HUES6 (cell line): ENCODE data around the gene ATP13A3.
"Not testable (repeated sequence)": the region's sequence is repeated elsewhere in the genome, so short reads cannot be mapped to it uniquely, and the experiment has no call there.

ENCODE experiments used
- H3K27ac ChIP-seq: 2 replicates; pipeline ENCODE4 v1.7.0; 2013; ENCODE audit warnings: low read depth, mild to moderate bottlenecking, low read length, inconsistent platforms
- H3K27me3 ChIP-seq: 2 replicates; pipeline ENCODE4 v1.6.1; 2013; ENCODE audit warnings: low read length; ENCODE audit not compliant: control insufficient read depth, insufficient read depth
- H3K36me3 ChIP-seq: 2 replicates; pipeline ENCODE4 v1.6.1; 2013; ENCODE audit warnings: low read length; ENCODE audit not compliant: control insufficient read depth, insufficient read depth
- H3K4me1 ChIP-seq: 2 replicates; pipeline ENCODE4 v1.6.1; 2013; ENCODE audit warnings: low read length; ENCODE audit not compliant: control insufficient read depth, insufficient read depth
- H3K4me3 ChIP-seq: 2 replicates; pipeline ENCODE4 v1.5.1; 2013; ENCODE audit warnings: low read depth, low read length
- H3K9ac ChIP-seq: one replicate; pipeline ENCODE4 v1.6.1; 2013; ENCODE audit warnings: mild to moderate bottlenecking, low read length
- H3K9me3 ChIP-seq: 2 replicates; pipeline ENCODE4 v1.6.1; 2013; ENCODE audit warnings: low read depth, low read length; ENCODE audit not compliant: control insufficient read depth, insufficient read depth

The ATP13A3 gene

DNA sequence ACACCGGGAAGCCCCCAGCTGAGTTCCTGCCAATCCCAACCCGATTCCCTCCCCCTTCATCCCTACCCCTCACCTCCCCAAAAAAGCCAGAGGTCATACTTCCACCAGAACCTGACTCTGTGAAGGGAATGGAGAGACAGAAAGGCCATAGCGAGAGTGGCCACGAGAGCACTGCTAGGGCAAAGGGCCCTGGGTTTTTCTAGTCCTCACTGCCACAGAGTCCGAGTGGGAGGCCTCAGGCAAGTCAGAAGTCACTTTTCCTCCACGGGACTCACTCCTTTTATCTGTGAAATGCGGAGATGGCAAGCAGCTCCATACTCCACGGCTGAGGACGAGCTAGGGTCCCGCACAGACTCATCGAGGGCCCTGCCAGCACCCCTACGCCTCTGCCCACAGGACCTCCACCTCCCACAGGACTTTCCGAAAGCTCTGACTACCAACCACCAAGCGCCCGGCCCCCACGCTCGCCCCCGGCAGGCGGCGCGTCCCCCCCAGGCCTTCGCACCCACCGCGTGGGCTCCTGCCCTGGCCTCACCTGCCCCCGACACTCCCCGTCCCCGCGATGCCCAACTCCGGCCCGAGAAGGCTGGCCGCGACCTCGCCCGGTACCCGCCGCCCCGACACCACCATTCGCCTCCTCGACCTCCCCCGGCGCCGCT, 792 bp downstream of the ATP13A3 start:
- Histone ChIP-seq H3K9me3 (no peaks in the 10 kb centered on the region), H3K4me3 (peak overlapping the region; percentile 81), H3K4me1 (peaks cover 20% of the 10 kb centered on the region), H3K36me3 (peaks cover 18% of the 10 kb centered on the region; the same call in 1 of the 2 replicates), H3K27me3 (no peaks in the 10 kb centered on the region; the same call in 1 of the 2 replicates), H3K27ac (no peak overlapping the region), H3K9ac (peak overlapping the region; percentile 79)

DNA sequence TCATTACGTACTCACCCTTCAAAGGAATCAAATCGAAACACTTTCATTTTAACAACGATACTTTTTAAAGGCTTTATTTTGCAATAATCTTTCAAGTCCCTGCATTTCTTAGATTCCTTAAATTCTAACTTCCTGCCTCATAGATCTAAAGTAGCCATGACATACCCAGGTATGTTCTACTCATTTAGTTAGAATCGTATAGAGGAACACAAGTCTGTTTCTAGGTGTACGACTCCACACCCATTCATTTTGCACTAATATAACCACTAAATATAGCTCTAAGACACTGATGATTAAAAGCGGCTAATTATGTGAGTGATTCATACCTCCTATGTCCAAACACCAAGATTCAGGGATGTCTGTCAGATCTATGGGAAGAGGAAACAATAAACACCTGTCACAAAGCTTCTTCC, 1.3 kb downstream of the ATP13A3 start:
- H3K9me3 ChIP-seq, result no peaks in the 10 kb centered on the region
- no peaks in the 10 kb centered on the region; the same call in 1 of the 2 replicates for H3K27me3 ChIP-seq
- peaks cover 18% of the 10 kb centered on the region; the same call in 1 of the 2 replicates for H3K36me3 ChIP-seq
- H3K4me3 ChIP-seq, result peak overlapping the region; percentile 81
- peaks cover 20% of the 10 kb centered on the region for H3K4me1 ChIP-seq
- H3K27ac ChIP-seq, result no peak overlapping the region
- H3K9ac ChIP-seq, result peak overlapping the region; percentile 79

DNA sequence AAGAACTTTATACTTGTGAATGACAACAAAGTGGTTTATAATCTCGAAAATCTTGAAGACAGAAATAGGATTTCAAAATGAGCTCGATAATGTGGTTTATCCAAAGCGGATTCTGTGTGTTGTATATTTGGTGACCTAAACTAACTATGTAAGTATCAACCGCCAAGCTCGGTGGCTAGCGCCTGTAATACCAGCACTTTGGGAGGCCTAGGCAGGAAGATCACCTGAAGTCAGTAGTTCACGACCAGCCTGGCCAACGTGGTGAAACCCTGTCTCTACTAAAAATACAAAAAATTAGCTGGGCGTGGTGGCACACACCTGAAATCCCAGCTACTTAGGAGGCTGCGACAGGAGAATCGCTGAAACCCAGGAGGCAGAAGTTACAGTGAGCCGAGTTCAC, 2.2 kb downstream of the ATP13A3 start:
- Histone ChIP-seq H3K27ac (no peak overlapping the region), H3K9me3 (no peaks in the 10 kb centered on the region), H3K9ac (no peak overlapping the region), H3K4me1 (peaks cover 15% of the 10 kb centered on the region), H3K27me3 (no peaks in the 10 kb centered on the region; the same call in 1 of the 2 replicates), H3K36me3 (peaks cover 18% of the 10 kb centered on the region; the same call in 1 of the 2 replicates), H3K4me3 (0 out of 2 replicates have a peak overlapping the region, but pooled peaks have one; percentile 81)

DNA sequence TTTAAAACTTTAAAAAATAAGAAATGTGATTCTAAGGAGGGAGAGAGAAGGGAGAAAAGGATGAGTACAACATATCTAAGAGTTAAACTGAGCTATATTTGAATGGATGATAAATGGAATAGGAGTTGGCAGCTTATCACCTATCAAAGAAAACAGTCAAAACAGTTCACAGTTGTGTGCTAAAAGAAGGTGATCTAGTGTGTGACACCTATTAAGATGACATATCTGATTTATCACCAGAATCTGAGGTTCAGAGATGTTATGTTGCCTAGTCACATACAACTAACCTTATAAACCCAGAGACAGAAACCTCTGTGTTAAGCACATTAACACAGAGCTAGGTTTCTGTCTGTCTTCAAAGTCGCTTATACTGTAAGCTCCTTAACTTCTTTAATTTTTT, 3.0 kb downstream of the ATP13A3 start:
- H3K27me3 ChIP-seq, result no peaks in the 10 kb centered on the region; the same call in 1 of the 2 replicates
- peaks cover 14% of the 10 kb centered on the region for H3K4me1 ChIP-seq
- H3K9ac ChIP-seq, result no peak overlapping the region
- no peak overlapping the region for H3K27ac ChIP-seq
- no peaks in the 10 kb centered on the region for H3K9me3 ChIP-seq
- H3K36me3 ChIP-seq, result peaks cover 19% of the 10 kb centered on the region; the same call in 1 of the 2 replicates
- H3K4me3 ChIP-seq, result no peak overlapping the region

DNA sequence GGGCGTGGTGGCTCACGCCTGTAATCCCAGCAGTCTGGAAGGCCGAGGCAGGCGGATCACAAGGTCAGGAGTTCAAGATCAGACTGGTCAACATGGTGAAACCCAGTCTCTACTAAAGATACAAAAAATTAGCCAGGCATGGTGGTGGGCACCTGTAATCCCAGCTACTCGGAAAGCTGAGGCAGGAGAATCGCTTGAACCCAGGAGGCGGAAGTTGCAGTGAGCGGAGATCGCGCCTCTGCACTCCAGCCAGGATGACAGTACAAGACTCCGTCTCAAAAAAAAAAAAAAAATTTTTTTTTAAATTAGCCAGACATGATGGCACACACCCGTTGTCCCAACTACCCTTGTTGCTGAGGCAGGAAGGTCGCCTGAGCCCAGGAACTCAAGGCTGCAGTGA, 4.0 kb downstream of the ATP13A3 start:
- not testable (repeated sequence) for H3K27me3 ChIP-seq, H3K27ac ChIP-seq, H3K9ac ChIP-seq, H3K4me3 ChIP-seq, H3K9me3 ChIP-seq
- peaks cover 12% of the 10 kb centered on the region for H3K4me1 ChIP-seq
- H3K36me3 ChIP-seq, result peaks cover 27% of the 10 kb centered on the region

DNA sequence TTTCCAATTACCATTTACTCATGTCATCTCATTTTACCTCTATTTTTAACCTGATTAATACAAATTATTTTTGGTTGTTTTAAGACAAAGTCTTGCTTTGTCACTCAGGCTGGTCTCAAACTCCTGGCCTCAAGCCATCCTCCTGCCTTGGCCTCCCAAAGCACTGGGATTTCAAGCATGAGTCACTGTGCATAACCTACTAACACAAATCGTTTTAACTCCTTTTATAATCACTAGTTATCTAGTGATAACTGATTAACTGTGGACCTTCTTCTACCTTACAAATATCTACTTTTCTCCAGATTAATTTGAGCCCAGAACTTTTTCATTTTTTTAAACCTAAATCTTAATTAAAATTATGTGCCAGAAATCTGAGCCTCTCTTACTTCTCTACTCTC, 4.6 kb downstream of the ATP13A3 start:
- Histone ChIP-seq H3K4me1 (peaks cover 9% of the 10 kb centered on the region), H3K36me3 (peaks cover 27% of the 10 kb centered on the region), H3K27me3 (no peaks in the 10 kb centered on the region), H3K4me3 (no peak overlapping the region), H3K9me3 (no peaks in the 10 kb centered on the region), H3K27ac (no peak overlapping the region), H3K9ac (no peak overlapping the region)

DNA sequence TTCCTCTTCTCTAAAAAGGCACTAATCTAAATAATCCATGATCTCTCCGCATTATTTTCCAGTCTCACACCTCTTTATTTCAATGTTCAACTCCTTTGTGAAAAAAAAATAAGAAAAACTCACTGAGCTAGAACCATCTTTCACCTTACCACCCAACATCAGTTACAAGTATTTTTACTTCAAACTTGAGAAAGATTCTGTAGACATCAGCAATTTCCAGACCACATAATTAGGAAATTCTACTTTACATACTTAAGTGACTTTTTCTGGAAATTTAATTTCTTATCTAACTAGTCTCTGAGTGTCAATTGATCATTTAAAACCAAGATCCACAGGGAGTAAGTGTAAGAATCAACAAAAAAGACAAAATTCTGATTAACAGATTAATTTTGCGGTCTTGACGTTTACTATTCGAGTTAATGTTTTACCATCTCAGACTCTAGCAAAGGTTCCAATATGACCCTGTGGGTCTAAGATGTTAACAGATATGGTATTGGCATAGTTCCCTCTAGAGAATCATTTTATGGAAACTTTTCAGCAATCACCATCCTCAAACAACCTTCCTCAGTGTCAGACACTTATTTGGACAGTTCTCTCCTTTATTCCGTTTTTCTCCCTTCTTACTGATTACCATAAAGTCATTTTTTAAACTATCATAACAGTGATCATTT, 5.1 kb downstream of the ATP13A3 start:
- H3K27ac ChIP-seq, result no peak overlapping the region
- no peak overlapping the region for H3K9ac ChIP-seq
- H3K4me3 ChIP-seq, result no peak overlapping the region
- peaks cover 9% of the 10 kb centered on the region for H3K4me1 ChIP-seq
- no peaks in the 10 kb centered on the region for H3K9me3 ChIP-seq
- peaks cover 27% of the 10 kb centered on the region for H3K36me3 ChIP-seq
- no peaks in the 10 kb centered on the region for H3K27me3 ChIP-seq

DNA sequence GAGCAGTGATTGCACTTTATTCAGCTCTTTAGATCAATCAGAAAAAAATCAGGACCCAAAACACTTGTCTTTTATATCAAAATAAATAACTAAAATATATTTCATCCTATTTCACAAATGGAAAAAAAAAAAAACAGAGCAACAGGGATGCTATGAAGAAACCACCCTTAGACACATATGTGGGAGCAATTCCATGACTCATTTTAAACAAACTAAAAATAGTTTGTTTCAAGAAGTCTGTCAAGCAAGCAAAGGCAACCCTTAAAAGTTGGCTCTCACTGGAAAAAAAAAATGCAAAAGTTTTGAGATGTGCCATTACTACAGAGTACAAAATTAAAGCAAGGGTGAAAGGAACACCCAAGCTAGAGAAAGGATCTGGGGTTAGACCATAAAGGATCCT, 5.7 kb downstream of the ATP13A3 start:
- Histone ChIP-seq H3K4me3 (no peak overlapping the region), H3K9ac (no peak overlapping the region), H3K27ac (no peak overlapping the region), H3K4me1 (peaks cover 9% of the 10 kb centered on the region), H3K9me3 (no peaks in the 10 kb centered on the region), H3K36me3 (peaks cover 27% of the 10 kb centered on the region), H3K27me3 (no peaks in the 10 kb centered on the region)

DNA sequence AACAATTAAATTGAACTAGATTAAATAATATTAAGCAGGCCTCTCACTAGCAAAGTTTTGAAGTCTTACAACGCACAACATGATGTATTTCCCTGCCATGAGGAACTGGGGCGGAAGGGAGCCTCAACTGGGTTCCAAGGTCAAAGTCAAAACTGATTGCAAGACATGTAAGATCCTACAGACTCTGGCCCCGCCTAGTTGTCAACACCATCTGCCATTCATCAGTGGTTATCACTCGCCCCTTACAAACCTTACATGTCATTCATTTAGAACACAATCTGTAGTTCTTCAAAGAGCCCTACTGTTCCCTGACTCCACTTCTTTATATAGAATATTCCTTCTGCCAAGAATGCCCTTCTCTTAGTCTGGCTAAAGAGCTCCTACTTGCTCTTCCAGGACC, 10.0 kb downstream of the ATP13A3 start:
- Histone ChIP-seq H3K27me3 (no peaks in the 10 kb centered on the region), H3K4me3 (no peak overlapping the region), H3K9ac (no peak overlapping the region), H3K36me3 (peaks cover 9% of the 10 kb centered on the region), H3K27ac (no peak overlapping the region), H3K9me3 (no peaks in the 10 kb centered on the region), H3K4me1 (peaks cover 9% of the 10 kb centered on the region)

DNA sequence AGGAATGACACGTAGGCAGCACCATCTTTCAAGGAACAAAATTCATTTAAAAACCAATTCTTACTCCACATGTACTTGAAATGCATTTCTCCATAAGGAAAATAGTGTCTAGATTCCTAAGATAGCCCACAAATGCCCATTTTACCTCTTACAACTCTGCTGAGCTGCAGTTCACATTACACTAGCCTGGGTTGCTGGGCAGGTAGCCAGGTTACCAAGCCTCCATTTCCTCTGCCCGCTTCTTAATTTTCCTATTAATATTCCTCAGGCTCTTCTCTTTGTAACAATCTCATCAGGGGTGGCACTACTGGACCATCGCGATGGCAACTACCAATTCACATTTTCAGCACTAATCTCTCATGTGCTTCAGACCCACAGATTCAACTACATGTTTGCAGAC, 10.8 kb downstream of the ATP13A3 start:
- Histone ChIP-seq H3K9ac (no peak overlapping the region), H3K36me3 (peaks cover 9% of the 10 kb centered on the region), H3K4me3 (no peak overlapping the region), H3K4me1 (peaks cover 12% of the 10 kb centered on the region), H3K27ac (no peak overlapping the region), H3K27me3 (no peaks in the 10 kb centered on the region), H3K9me3 (no peaks in the 10 kb centered on the region)

DNA sequence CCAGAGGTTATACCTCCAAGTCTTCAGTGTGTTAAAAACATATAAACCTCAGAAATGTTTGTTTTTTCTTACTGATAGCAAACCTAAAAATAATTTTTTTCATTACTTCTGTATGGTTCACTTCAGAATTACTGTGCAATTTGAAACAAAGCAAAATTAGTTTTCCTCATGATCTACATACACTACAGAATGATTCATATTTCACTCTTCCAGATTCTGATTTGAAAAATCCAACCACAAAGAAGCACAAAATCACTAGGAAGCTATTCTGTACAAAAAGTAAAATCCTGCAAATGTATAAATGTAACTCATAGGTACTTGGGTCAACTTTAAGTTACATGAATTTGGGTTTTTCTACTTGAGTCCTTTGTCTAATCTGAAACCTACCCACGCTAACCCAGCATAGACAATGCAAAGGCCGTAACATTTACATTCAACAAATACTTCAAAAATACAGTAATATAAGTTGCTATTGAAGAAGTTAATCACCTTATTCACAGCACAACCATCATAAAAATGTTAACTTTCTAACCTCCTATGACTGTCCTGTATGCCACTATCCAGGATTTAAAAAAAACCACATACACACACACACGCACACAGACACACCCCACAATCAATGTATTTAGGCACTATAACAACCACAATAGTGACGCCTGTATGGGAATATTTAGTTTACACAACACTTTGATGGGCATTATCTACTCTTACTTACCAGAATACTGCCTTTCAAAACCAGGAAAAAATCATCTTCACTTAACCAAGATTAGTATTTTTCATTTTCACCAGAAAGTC, 11.5 kb downstream of the ATP13A3 start:
- peaks cover 9% of the 10 kb centered on the region for H3K36me3 ChIP-seq

More for the DNA sequence above, 11.5 kb downstream of the ATP13A3 start:
- Histone ChIP-seq H3K9ac (no peak overlapping the region), H3K4me3 (no peak overlapping the region), H3K4me1 (peaks cover 12% of the 10 kb centered on the region), H3K27me3 (no peaks in the 10 kb centered on the region), H3K9me3 (no peaks in the 10 kb centered on the region), H3K27ac (no peak overlapping the region)
